GM12878 (cell line): ENCODE data around the gene SOX12.

Source experiments
- TF ChIP-seq, protein P1 (sequence below): IDR thresholded peaks from 2 replicates; pipeline ENCODE4 v1.6.1; 2011; ENCODE audit warnings: borderline replicate concordance, low read depth, mild to moderate bottlenecking, moderate library complexity, mixed read lengths, low read length; ENCODE audit not compliant: insufficient read depth; ENCODE audit errors: extremely low read length
- TF ChIP-seq, protein P2 (sequence below), 3 experiments: IDR thresholded peaks in 2 of 3; conservative IDR thresholded peaks in 1 of 3; 2 replicates each; pipeline ENCODE4 v1.5.1; 2011; ENCODE audit warnings: low read depth in 3 of 3, low read length in 3 of 3, mild to moderate bottlenecking in 3 of 3, control low read depth in 2 of 3, moderate library complexity in 2 of 3, inconsistent platforms in 1 of 3, mixed read lengths in 1 of 3; ENCODE audit not compliant: control insufficient read depth in 2 of 3, insufficient read depth in 1 of 3; ENCODE audit errors: extremely low read depth in 1 of 3

DNA sequence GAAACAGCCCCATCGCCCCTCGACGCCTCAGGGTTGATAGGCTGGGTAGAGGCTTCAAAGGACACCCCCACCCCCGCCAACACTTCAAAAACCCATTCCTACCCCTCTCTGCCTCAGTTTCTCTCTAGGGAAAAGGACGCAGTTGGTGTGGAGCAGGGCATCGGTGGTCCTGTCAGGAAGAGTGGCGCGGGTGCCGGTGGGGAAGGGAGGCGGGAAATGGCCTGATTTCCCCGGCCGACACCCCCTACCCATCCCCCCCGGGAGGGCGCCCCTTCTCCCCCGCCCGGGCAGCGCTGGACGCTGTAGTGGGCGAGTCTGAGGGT is 21.9 kb downstream of the SOX12 start:
- TF ChIP-seq, protein P1, sequence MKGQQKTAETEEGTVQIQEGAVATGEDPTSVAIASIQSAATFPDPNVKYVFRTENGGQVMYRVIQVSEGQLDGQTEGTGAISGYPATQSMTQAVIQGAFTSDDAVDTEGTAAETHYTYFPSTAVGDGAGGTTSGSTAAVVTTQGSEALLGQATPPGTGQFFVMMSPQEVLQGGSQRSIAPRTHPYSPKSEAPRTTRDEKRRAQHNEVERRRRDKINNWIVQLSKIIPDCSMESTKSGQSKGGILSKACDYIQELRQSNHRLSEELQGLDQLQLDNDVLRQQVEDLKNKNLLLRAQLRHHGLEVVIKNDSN, result no peak
- TF ChIP-seq, protein P2, sequence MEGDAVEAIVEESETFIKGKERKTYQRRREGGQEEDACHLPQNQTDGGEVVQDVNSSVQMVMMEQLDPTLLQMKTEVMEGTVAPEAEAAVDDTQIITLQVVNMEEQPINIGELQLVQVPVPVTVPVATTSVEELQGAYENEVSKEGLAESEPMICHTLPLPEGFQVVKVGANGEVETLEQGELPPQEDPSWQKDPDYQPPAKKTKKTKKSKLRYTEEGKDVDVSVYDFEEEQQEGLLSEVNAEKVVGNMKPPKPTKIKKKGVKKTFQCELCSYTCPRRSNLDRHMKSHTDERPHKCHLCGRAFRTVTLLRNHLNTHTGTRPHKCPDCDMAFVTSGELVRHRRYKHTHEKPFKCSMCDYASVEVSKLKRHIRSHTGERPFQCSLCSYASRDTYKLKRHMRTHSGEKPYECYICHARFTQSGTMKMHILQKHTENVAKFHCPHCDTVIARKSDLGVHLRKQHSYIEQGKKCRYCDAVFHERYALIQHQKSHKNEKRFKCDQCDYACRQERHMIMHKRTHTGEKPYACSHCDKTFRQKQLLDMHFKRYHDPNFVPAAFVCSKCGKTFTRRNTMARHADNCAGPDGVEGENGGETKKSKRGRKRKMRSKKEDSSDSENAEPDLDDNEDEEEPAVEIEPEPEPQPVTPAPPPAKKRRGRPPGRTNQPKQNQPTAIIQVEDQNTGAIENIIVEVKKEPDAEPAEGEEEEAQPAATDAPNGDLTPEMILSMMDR (IDR thresholded peaks at IDR 0.05 in 2 of 3, conservative IDR thresholded peaks at IDR 0.05 in 1 of 3; ENCODE audit: control insufficient read depth in 2 of 3, extremely low read depth in 1 of 3, insufficient read depth in 1 of 3, low read depth in 3 of 3, low read length in 3 of 3), result no peak
